K562 (cell line): ENCODE data around the gene SDE2. TPM values are rescaled to one million over a fixed set of nuclear protein-coding genes. Genes with fewer than 3 reads are reported as not detected.
A peak's percentile ranks its signal among the peaks of the same experiment; 100 is the strongest.

Experiments used
- ATAC-seq: fragments of 200-7000 bp; cut with Tn5 transposase; 3 replicates; pipeline ENCODE4 v1.9.1; 2020; ENCODE audit warnings: moderate library complexity
- BruUV-seq: library from RNA; stranded (reverse); fragments of 400-500 nt; replicated peaks from 2 replicates; lab custom pipeline; 2021; lab: Mats Ljungman, UMichigan
- CTCF ChIA-PET: fragments of 300-600 bp; formaldehyde crosslinking; extraction: SDS; loops from one replicate; lab custom pipeline; 2021; ENCODE audit warnings: low intra/inter-chr PET ratio; lab: Yijun Ruan, JAX
- POLR2A ChIA-PET: fragments of 300-600, 350-650 bp; sonication (Branson Sonifier 250); formaldehyde crosslinking; extraction: SDS; loops from one replicate; lab custom pipeline; 2021; ENCODE audit warnings: antibody characterized with exemption, inconsistent platforms; lab: Yijun Ruan, JAX
- DNase-seq, 4 experiments: peaks; one replicate each; pipeline versions ENCODE4 v3.0.0 to v3.0.0-alpha.2; 2011 to 2018; ENCODE audit warnings: low spot score in 3 of 4, mixed read lengths in 3 of 4; ENCODE audit errors: extremely low read depth in 1 of 4
- FAIRE-seq: peaks from 2 replicates; lab custom pipeline; 2011; peaks lifted over from hg19 to GRCh38; lab: Jason Lieb, UNC
- H2AFZ ChIP-seq: 2 replicates; pipeline ENCODE4 v1.6.0; 2011; ENCODE audit warnings: low read depth, low read length, control low read depth, inconsistent platforms
- H3K27ac ChIP-seq: fragments of 200-600 bp; 3 replicates; pipeline ENCODE4 v1.8.0; 2011; ENCODE audit warnings: low read depth, mild to moderate bottlenecking, control low read depth, inconsistent platforms, low read length, moderate library complexity, mixed read lengths; ENCODE audit errors: extremely low read depth
- H3K27me3 ChIP-seq, 2 experiments: fragments of 300-600 bp in 1 of 2; 2 replicates in 1 of 2; 3 replicates in 1 of 2; pipeline versions ENCODE4 v1.6.0 to v1.8.0; 2011; ENCODE audit warnings: inconsistent platforms in 2 of 2, low read length in 2 of 2, mild to moderate bottlenecking in 1 of 2, mixed read lengths in 1 of 2, moderate library complexity in 1 of 2; ENCODE audit not compliant: control insufficient read depth in 2 of 2, insufficient read depth in 2 of 2
- H3K36me3 ChIP-seq: fragments of 300-600 bp; 3 replicates; pipeline ENCODE4 v1.8.0; 2011; ENCODE audit warnings: mild to moderate bottlenecking, low read length, inconsistent platforms; ENCODE audit not compliant: control insufficient read depth, insufficient read depth
- H3K4me1 ChIP-seq, 2 experiments: fragments of 200-600 bp in 1 of 2; replicated peaks in 1 of 2; 2 replicates in 1 of 2; 3 replicates in 1 of 2; pipeline versions ENCODE4 v1.5.1 to v1.8.0; 2011; ENCODE audit warnings: inconsistent platforms in 2 of 2, low read length in 2 of 2, mild to moderate bottlenecking in 1 of 2, mixed read lengths in 1 of 2, moderate library complexity in 1 of 2; ENCODE audit not compliant: control insufficient read depth in 2 of 2, insufficient read depth in 2 of 2
- H3K4me2 ChIP-seq: 2 replicates; pipeline ENCODE4 v1.6.1; 2011; ENCODE audit warnings: low read length, control low read depth, inconsistent platforms, mixed read lengths; ENCODE audit not compliant: insufficient read depth
- H3K4me3 ChIP-seq: fragments of 200-600 bp; sonication (generic), shearing (Covaris generic); 2 replicates; pipeline ENCODE4 v1.5.1; 2016; ENCODE audit warnings: control low read depth, inconsistent platforms
- H3K79me2 ChIP-seq: fragments of 200-600 bp; 3 replicates; pipeline ENCODE4 v1.8.0; 2011; ENCODE audit warnings: low read length, inconsistent platforms; ENCODE audit not compliant: control insufficient read depth, insufficient read depth
- H3K9ac ChIP-seq, 2 experiments: 2 replicates each; pipeline versions ENCODE4 v1.6.0 to v1.6.1; 2011; ENCODE audit warnings: low read depth in 2 of 2, low read length in 2 of 2, control low read depth in 1 of 2, inconsistent platforms in 1 of 2, mild to moderate bottlenecking in 1 of 2, mixed read lengths in 1 of 2; ENCODE audit not compliant: insufficient read depth in 1 of 2
- H3K9me1 ChIP-seq: one replicate; pipeline ENCODE4 v1.6.0; 2011; ENCODE audit warnings: inconsistent platforms, mild to moderate bottlenecking, low read length, moderate library complexity; ENCODE audit not compliant: control insufficient read depth, insufficient read depth
- H3K9me3 ChIP-seq: replicated peaks from 2 replicates; pipeline ENCODE4 v1.5.1; 2011; ENCODE audit warnings: low read depth, low read length, inconsistent platforms; ENCODE audit not compliant: control insufficient read depth, insufficient read depth
- H4K20me1 ChIP-seq: replicated peaks from 2 replicates; pipeline ENCODE4 v1.6.1; 2011; ENCODE audit warnings: low read length, inconsistent platforms, mixed read lengths; ENCODE audit not compliant: control insufficient read depth, insufficient read depth
- ATF3 ChIP-seq, 2 experiments: fragments of 450-650 bp in 1 of 2; sonication (generic) in 1 of 2; formaldehyde crosslinking in 1 of 2; IDR thresholded peaks in 1 of 2; conservative IDR thresholded peaks in 1 of 2; 2 replicates each; pipeline versions ENCODE4 v1.6.1 to v1.8.1; 2016 to 2023; ENCODE audit warnings: mild to moderate bottlenecking in 2 of 2, moderate library complexity in 2 of 2, inconsistent platforms in 1 of 2, missing genetic modification reagents in 1 of 2
- CBX5 ChIP-seq: IDR thresholded peaks from 2 replicates; pipeline ENCODE4 v1.6.1; 2014; ENCODE audit warnings: low read depth, borderline replicate concordance
- FOXK2 ChIP-seq, 2 experiments: fragments of 450-650 bp; IDR thresholded peaks in 1 of 2; conservative IDR thresholded peaks in 1 of 2; 2 replicates each; pipeline ENCODE4 v1.6.1; 2016; ENCODE audit warnings: low read depth in 2 of 2, mild to moderate bottlenecking in 1 of 2
- MEIS2 ChIP-seq: fragments of 450-650 bp; IDR thresholded peaks from 2 replicates; pipeline ENCODE4 v1.6.1; 2014; ENCODE audit warnings: mild to moderate bottlenecking; ENCODE audit not compliant: partially characterized antibody
- NCOA6 ChIP-seq: fragments of 450-650 bp; IDR thresholded peaks from 2 replicates; pipeline ENCODE4 v1.6.1; 2017; ENCODE audit warnings: mild to moderate bottlenecking
- PKNOX1 ChIP-seq: fragments of 450-650 bp; IDR thresholded peaks from 2 replicates; pipeline ENCODE4 v1.6.1; 2016
- RFX5 ChIP-seq: IDR thresholded peaks from 2 replicates; pipeline ENCODE4 v1.6.1; 2011; ENCODE audit warnings: low read depth, mild to moderate bottlenecking, improper control_type of control experiment, low read length
- TEAD2 ChIP-seq: fragments of 450-650 bp; IDR thresholded peaks from 2 replicates; pipeline ENCODE4 v1.6.1; 2016; ENCODE audit warnings: missing genetic modification characterization, control low read depth, missing compliant biosample characterization
- ZBTB2 ChIP-seq: fragments of 450-650 bp; IDR thresholded peaks from 2 replicates; pipeline ENCODE4 v1.6.1; 2016; ENCODE audit warnings: antibody characterized with exemption
- ZNF165 ChIP-seq: fragments of 250-450 bp; sonication (Bioruptor Pico); IDR thresholded peaks from 2 replicates; pipeline ENCODE4 v1.4.0; 2020; ENCODE audit warnings: borderline replicate concordance
- ZNF184 ChIP-seq: sonication (generic); formaldehyde crosslinking; IDR thresholded peaks from 2 replicates; pipeline ENCODE4 v1.5.0; 2020; ENCODE audit warnings: missing genetic modification reagents
- ZNF263 ChIP-seq: sonication (generic); formaldehyde crosslinking; IDR thresholded peaks from 2 replicates; pipeline ENCODE4 v1.8.0; 2022; ENCODE audit warnings: mild to moderate bottlenecking, missing genetic modification reagents, borderline replicate concordance
- ZNF76 ChIP-seq: fragments of 250-450 bp; sonication (Bioruptor Pico); IDR thresholded peaks from 2 replicates; pipeline ENCODE4 v1.4.0; 2020; ENCODE audit warnings: mild to moderate bottlenecking, moderate library complexity, borderline replicate concordance
- ZNF79 ChIP-seq: fragments of 250-450 bp; sonication (Bioruptor Pico); IDR thresholded peaks from 2 replicates; pipeline ENCODE4 v1.4.0; 2020; ENCODE audit warnings: low read depth, mild to moderate bottlenecking, moderate library complexity
- WGBS: fragments of 100-300 bp; shearing (Covaris generic); methylation state at CpG from one replicate; pipeline ENCODE4 v1.1.6; 2016; ENCODE audit warnings: low coverage, mixed read lengths; ENCODE audit not compliant: insufficient coverage; ENCODE audit errors: missing lambda C conversion rate; 5-methylcytosine and 5-hydroxymethylcytosine counted together
- in situ Hi-C: fragments of 300-500 bp; cut with MboI; formaldehyde crosslinking; loops from 4 replicates; pipeline ENCODE4 v1.15.0; 2018; ENCODE audit warnings: inconsistent platforms, mixed read lengths
- intact Hi-C: fragments of 100-400 bp; cut with micrococcal nuclease; formaldehyde crosslinking; loops from 2 replicates; pipeline ENCODE4 v1.14.2; 2022
- polyA plus RNA-seq, 8 experiments: library from polyadenylated mRNA; depleted of rRNA in 4 of 8; stranded (reverse) in 5 of 8; unstranded in 3 of 8; fragments of >200 nt; fragmentation: Nextera tagmentation in 2 of 8; fragmentation: Illumina TruSeq in 1 of 8; extraction: Ambion mirVana in 2 of 8; extraction: Trizol in 1 of 8; gene quantifications; 2 replicates each; pipeline versions ENCODE4 v1.2.1 to v1.2.3, GENCODE V29; 2011 to 2014; ENCODE audit warnings: inconsistent platforms in 1 of 8, missing spikeins in 1 of 8
- total RNA-seq, 7 experiments: library from RNA; depleted of rRNA in 6 of 7; stranded (reverse); fragments of >200 nt in 6 of 7; fragmentation: Illumina TruSeq in 2 of 7; extraction: Trizol in 2 of 7; gene quantifications; 2 replicates each; pipeline versions ENCODE4 v1.2.1 to v1.2.3, GENCODE V29; 2011 to 2021; ENCODE audit warnings: low replicate concordance in 1 of 7

The SDE2 gene
- total and polyA plus RNA-seq, 9 of the 15 experiments (the other 6 are each of a cell fraction or from before 2014, with no cell fraction given) = 14.3 to 62.3 (median 46.0) TPM

GRCh38 chr1:226041419-226041818 lies 42.3 kb upstream of the SDE2 start:
- DNase-seq (no peak), FAIRE-seq (no peak)
- no TSS peak for BruUV-seq
- Histone ChIP-seq H3K36me3 (no peaks in the 10 kb centered on the region), H3K9ac (no peak overlapping the region; a peak in 1 of 4 replicates)
- CTCF ChIA-PET = no interaction called here
- intact Hi-C loops = no loop called here
- TF ChIP-seq FOXK2 (conservative IDR thresholded peaks at IDR 0.05 in 1 of 2, IDR thresholded peaks at IDR 0.05 in 1 of 2; ENCODE audit: low read depth in 2 of 2) (no peak), CBX5 (no peak), ZNF79 (CRISPR knock-in tag) (no peak), ZNF165 (CRISPR knock-in tag) (no peak), RFX5 (no peak), ZNF184 (CRISPR knock-in tag) (no peak), ZNF76 (no peak), ZBTB2 (no peak), NCOA6 (no peak), MEIS2 (no peak), ZNF263 (no peak), TEAD2 (tag) (no peak), ATF3 (IDR thresholded peaks at IDR 0.05) (no peak), ATF3 (CRISPR knock-in tag; conservative IDR thresholded peaks at IDR 0.05) (no peak), PKNOX1 (no peak)
- TF ChIP-seq, all 486 proteins: peak for 0
- in situ Hi-C loops = no loop called here
- Histone ChIP-seq H3K4me3 (no peak overlapping the region), H4K20me1 (no peaks in the 10 kb centered on the region), H3K4me2 (no peak overlapping the region), H3K79me2 (no peaks in the 10 kb centered on the region), H3K27ac (no peak overlapping the region), H3K9me1 (no peaks in the 10 kb centered on the region), H3K9me3 (no peaks in the 10 kb centered on the region), H3K27me3 (no peaks in the 10 kb centered on the region), H2AFZ (no peak overlapping the region), H3K4me1 (no peaks in the 10 kb centered on the region)
- ATAC-seq = peak; percentile 30
- POLR2A ChIA-PET = interaction anchor here (0.6 to 1.3 kb wide), 7 partner anchors 9 to 360 kb away, joined by 3 to 6 read pairs (median 4); partner anchors contain the start of genes H3-3A and SDE2
- 5% methylated on average over 1 of the region's 1 CpG for WGBS
